NCI-H1930 (cell line): Measurements from ENCODE around the gene FAM151A.

Source experiments
- DNase-seq, 2 experiments: peaks; one replicate each; lab custom pipeline; 2025; lab: John Stamatoyannopoulos, UW

FAM151A gene

GRCh38 chr1:54623216-54624007 lies at the start of gene FAM151A:
Gene FAM151A (minus strand): TSS chr1:54623525. CDS start chr1:54623395, 130 bp downstream.
- DNase-seq, result no peak

- DNase-seq, result peak in 1 of 2 experiments; percentile 9
These were observed 48.8 kb upstream of the FAM151A start for GRCh38 chr1:54671985-54672608.

DNA sequence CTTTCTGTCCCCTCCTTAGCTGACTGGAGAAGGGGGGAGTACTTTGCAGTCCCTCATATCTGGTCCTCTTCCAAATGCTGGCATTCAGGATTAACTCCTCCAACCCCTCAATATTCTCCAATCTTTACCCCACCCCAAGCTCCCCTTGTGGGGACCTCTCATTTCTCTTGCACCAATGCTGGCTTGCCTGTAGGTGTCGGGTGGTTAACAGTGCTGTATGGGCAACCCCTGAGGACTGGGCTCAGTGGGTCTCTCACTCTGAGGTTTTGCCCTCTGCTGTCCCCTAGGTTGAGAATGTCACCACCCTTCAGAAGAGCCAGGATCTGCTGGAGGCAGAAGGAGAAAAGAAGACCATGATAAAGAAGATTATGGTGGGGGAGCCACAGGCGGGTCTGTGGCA lies 45.2 kb upstream of the FAM151A start:
- no peak for DNase-seq

GRCh38 chr1:54667797-54668196 lies 44.5 kb upstream of the FAM151A start:
- no peak for DNase-seq

DNA sequence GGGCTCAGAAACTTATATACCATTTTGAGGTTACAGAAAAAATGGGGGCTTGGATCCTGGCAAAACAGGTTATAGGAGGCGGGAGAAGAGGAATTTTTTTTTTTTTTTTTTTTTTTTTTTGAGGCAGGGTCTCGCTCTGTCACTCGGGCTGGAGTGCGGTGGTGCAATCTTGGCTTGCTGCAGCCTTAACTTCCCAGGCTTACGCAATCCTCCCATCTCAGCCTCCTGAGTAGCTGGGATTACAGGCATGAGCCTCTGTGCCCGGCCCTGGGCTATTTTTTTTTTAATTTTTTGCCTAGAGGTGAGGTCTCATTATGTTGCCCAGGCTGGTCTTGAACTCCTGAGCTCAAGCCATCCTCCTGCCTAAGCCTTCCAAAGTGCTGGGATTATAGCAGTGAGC lies 43.0 kb upstream of the FAM151A start:
- no peak for DNase-seq

GRCh38 chr1:54665852-54666251 lies 42.5 kb upstream of the FAM151A start:
- no peak for DNase-seq

- DNase-seq, result no peak
These were observed 41.0 kb upstream of the FAM151A start for GRCh38 chr1:54664364-54664763.

- DNase-seq, result no peak
These were observed 40.4 kb upstream of the FAM151A start for GRCh38 chr1:54663725-54664124.

GRCh38 chr1:54658164-54658913 lies 35.0 kb upstream of the FAM151A start:
- DNase-seq, result no peak

- no peak for DNase-seq
These were observed 29.7 kb upstream of the FAM151A start for GRCh38 chr1:54653036-54653435.

DNA sequence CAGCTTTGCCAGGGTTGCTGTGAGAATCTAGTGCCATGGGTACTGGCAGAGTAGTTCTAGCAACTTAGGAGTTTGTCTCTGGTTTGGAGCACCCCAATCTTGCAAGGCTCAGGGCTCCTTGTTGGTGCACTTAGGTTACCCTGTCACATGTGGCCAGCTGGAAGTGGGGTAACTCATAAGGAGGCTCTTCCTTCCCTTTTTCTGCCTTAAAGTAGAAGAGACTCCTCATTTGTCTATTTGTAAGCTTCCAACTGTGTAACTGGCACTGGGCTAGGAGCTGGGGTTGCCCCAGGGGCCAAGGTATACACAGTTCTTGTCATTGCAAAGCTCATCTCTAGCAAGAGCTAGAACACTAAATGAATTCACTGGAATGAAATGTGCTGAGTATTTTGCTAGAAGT lies 28.8 kb upstream of the FAM151A start:
- DNase-seq, result no peak

DNA sequence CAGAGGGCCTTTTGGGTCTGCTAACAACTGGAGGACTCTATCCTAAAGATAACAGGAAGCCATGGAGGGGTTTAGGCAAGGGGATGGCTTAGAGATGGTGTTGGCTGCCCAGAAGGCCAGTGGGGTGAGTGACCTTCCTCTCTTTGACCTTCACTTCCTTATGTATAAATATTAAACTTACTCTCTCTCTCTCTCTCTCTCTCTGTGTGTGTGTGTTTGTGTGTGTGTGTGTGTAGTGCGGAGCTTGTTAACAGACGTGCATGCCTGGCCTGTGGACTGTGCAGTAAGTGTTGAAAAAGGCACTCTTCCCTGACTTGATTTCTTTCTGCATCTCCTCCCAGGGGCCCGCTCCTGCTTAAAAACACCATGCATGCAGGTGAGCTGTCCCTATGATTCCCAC lies 28.3 kb upstream of the FAM151A start:
- no peak for DNase-seq

DNA sequence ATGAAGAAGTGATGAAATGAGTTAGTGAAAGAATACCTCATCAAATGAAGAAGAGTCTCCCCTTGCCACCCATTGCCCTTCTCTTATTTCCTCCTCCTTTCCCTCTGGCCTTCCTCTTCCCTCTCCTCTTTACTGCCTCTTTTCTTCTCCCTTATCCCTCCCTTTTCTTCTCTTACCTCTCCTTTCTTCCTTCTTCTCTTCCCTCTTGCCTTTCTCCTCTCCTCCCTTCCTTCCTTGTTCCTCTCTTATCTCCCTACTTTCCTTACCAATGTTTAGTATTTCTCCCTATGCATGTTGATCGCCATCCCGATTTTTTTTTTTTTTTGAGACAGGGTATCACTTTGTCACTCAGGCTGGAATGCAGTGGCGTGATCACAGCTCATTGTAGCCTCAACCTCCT lies 27.1 kb upstream of the FAM151A start:
- DNase-seq, result no peak

- DNase-seq, result no peak
These were observed 26.6 kb upstream of the FAM151A start for GRCh38 chr1:54649921-54650320.

- no peak for DNase-seq
These were observed 26.0 kb upstream of the FAM151A start for GRCh38 chr1:54649130-54649898.

DNA sequence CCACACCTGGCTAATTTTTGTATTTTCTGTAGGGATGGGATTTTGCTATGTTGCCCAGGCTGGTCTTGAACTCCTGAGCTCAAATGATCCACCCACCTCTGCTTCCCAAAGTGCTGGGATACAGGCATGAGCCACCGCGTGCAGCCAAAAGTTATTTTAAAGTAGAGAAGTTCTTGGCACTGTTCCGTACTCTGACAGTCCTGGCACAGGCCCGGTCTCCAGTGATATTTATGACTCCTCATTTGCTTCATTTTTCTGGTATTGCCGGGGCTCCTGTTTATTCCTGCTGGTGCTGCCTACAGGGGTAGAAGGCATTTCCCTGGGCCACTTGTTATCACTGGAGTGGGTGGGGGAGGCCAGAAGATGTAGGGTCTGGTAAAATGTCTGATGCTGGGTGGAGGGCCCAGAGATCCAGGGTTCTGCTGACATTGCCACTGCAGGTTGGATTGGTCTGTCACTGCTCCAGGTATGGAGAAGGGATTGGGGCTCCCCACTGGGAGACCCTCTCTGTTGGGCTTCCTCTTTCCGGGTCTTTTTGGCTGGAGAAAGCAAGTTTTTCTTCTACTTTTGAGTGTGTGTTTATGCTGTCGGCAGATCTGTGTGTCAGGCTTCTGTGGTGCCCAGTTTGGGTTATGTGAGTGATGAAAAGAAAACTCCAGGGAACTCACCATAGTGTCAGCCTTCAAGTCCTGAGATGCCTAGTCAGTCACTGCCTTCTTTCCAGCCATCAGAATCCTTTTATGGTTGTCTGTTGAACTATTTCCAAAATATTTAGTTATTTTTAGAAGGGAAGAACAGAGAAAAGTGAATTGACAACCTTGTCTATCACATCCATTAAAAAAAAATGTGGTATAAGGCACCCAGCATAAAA lies 22.7 kb upstream of the FAM151A start:
- DNase-seq, result no peak

DNA sequence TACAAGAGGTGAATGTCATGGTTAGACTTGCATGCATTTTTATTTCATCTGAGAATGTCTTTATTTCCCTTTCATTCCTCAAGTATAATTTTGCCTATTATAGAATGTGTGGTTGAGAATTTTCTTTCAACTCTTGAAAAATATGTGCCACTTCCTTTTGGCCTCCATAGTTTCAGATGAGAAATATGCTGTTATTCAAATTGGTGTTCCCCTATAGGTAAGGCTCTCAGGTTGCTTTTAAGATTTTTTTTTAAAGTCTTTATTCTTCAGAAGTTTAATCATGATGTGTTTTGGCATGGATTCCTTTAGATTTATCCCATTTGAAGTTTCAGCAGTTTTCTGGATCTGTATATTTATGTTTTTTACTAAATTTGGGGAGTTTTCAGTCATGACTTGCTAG lies 20.4 kb upstream of the FAM151A start:
- DNase-seq, result no peak

DNA sequence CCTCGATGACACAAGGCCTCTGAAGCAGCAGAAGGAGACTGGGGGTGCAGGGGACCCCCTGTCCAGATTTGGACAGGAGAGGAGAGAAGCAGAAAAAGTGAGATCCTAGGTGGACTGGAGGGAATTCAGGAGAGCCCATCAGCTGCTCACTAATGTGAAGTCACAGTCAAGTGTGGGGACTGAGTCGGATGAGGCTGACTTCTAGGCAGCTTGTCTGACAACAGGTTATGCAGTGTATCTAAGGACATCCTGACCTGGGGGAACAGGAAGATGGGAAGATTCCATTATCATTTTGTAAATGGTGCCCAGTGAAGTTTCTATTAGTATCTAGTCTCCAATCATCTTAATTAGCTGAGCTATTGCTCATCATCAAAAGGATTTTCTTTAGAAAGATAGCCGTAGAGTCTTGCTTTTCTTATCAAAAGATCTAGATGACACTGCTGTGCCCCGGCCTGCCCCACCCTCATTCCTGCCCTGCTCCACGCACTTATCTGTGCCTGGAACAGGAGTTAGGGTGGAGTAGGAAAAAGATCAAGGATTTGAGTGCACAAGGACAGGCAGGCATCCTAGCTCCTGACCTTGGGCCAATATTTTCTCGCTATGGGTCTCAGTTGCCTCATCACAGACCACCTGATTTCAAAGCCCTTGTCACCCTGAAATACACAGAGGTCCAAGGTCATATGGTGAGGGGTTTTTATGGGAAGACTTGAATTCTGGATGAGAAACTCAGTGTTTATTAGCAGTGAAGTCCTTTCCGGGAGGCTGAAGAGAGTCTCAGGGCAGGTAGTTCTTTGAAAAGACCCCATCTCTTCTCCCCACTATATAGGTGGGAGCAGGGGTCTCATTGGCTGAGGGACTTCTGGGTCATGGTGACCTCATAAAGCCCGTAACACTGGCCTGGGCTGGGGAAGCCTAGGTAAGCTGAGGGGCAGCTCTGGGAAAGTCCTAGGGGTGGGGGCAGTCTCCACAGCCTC lies 17.8 kb upstream of the FAM151A start, which contains the start of gene MROH7:
Gene MROH7 (plus strand): TSS at position 924 of the 974 bp plus-strand sequence. CDS start 11,141 bp downstream, outside the sequence.
- no peak for DNase-seq

DNA sequence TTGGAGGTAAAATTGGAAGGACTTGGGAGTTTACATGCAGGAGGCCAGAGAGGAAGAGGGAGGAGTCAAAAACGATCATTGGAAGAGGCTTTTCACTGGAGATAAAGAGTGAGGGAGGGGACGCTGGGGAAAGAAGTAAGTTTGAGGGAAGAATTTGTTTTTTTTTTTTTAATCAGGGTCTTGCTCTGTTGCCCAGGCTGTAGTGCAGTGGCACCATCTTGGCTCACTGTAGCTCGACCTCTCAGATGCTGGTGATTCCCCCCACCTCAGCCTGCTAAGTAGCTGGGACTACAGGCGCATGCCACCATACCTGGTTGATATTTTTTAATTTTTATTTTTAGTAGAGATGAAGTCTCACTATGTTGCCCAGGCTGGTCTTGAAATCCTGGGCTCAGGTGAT lies 17.0 kb upstream of the FAM151A start:
- DNase-seq, result no peak
